Loucy (cell line): ENCODE results near the gene KRT16.

Experiments used
- CTCF ChIP-seq: fragments of 200-600 bp; sonication (generic); conservative IDR thresholded peaks from 2 replicates; pipeline ENCODE4 v1.5.1; 2014; ENCODE audit warnings: mild to moderate bottlenecking, antibody characterized with exemption, low read length
- EZH2phosphoT487 ChIP-seq: fragments of 200-600 bp; IDR thresholded peaks from 2 replicates; pipeline ENCODE4 v1.6.1; 2018; ENCODE audit warnings: antibody characterized with exemption, mild to moderate bottlenecking, moderate library complexity, borderline replicate concordance

GRCh38 chr17:41561554-41561953 lies 51.0 kb downstream of the KRT16 start:
- no peak for TF ChIP-seq CTCF
- TF ChIP-seq EZH2phosphoT487 = no peak
